ENCODE measurements around the gene CFL1. TPM values are rescaled to one million over a fixed set of nuclear protein-coding genes. Genes with fewer than 3 reads are reported as not detected.

Gene CFL1
- total RNA-seq, 2 donors from 2014 or later: 654 to 731 TPM

GRCh38 chr11:65806979-65807378, 51.0 kb downstream of the CFL1 start:
- intact Hi-C loops (cut with DNase I): no loop called here
- DNase-seq (ENCODE audit: low spot score): no peak
- H3K4me3 ChIP-seq: no peak overlapping the region
- H3K27me3 ChIP-seq (replicated peaks; ENCODE audit: insufficient read depth): peaks cover 2% of the 10 kb centered on the region
- no peaks in the 10 kb centered on the region for H3K4me1 ChIP-seq (replicated peaks)
- TF ChIP-seq POLR2A (IDR thresholded peaks at IDR 0.05) (no peak), POLR2AphosphoS5 (IDR thresholded peaks at IDR 0.05) (no peak), CTCF (IDR thresholded peaks at IDR 0.05) (no peak)
- no peaks in the 10 kb centered on the region for H3K9me3 ChIP-seq
- WGBS: 64% methylated on average over 6 of the region's 6 CpGs
- H3K27ac ChIP-seq: no peak overlapping the region
- H3K36me3 ChIP-seq: no peaks in the 10 kb centered on the region

Other genes with a start within 250 kb of the CFL1 start
- 10 to 100 TPM; 42.7 to 67.9 TPM for gene MAP3K11, start 244.0 kb downstream of the CFL1 start, total RNA-seq
- 10 to 100 TPM; 32.0 to 67.9 TPM for gene PCNX3, start 242.4 kb downstream of the CFL1 start, total RNA-seq
- 10 to 100 TPM; 38.2 to 45.2 TPM for gene SIPA1, start 220.1 kb downstream of the CFL1 start, total RNA-seq
- gene RELA, start 195.3 kb downstream of the CFL1 start, total RNA-seq: 10 to 100 TPM; 51.8 to 98.4 TPM
- gene KAT5, start 145.9 kb downstream of the CFL1 start, total RNA-seq: 100 to 1,000 TPM in 1 of 2 donors, 10 to 100 TPM in 1; 74.8 to 107 TPM
- 100 to 1,000 TPM in 1 of 2 donors, 10 to 100 TPM in 1; 78.0 to 166 TPM for gene RNASEH2C, start 137.4 kb downstream of the CFL1 start, total RNA-seq
- 10 to 100 TPM; 15.4 to 18.8 TPM for gene AP5B1, start 77.2 kb downstream of the CFL1 start, total RNA-seq
- gene OVOL1, start 71.1 kb downstream of the CFL1 start, total RNA-seq: 1 to 10 TPM; 2.7 to 8.5 TPM
- gene SNX32, start 24.2 kb downstream of the CFL1 start, total RNA-seq: under 1 TPM in 1 of 2 donors, not detected in 1; 0.91 TPM
- 10 to 100 TPM; 64.3 to 68.6 TPM for gene MUS81, start 2.3 kb upstream of the CFL1 start, total RNA-seq
- 10 to 100 TPM; 40.0 to 84.5 TPM for gene EFEMP2, start 14.6 kb upstream of the CFL1 start, total RNA-seq
- 1 to 10 TPM; 1.3 to 1.8 TPM for gene CTSW, start 21.7 kb upstream of the CFL1 start, total RNA-seq
- gene FIBP, start 30.3 kb upstream of the CFL1 start, total RNA-seq: 100 to 1,000 TPM in 1 of 2 donors, 10 to 100 TPM in 1; 87.7 to 151 TPM
- 10 to 100 TPM; 40.4 to 55.0 TPM for gene CCDC85B, start 32.5 kb upstream of the CFL1 start, total RNA-seq
- 1 to 10 TPM; 2.6 to 3.4 TPM for gene FOSL1, start 42.2 kb upstream of the CFL1 start, total RNA-seq
- gene C11orf68, start 60.9 kb upstream of the CFL1 start, total RNA-seq: 10 to 100 TPM; 30.1 to 54.6 TPM
- gene DRAP1, start 61.2 kb upstream of the CFL1 start, total RNA-seq: 100 to 1,000 TPM; 101 to 127 TPM
- under 1 TPM in 1 of 2 donors, not detected in 1; 0.68 TPM for gene TSGA10IP, start 87.3 kb upstream of the CFL1 start, total RNA-seq
- gene SART1, start 103.6 kb upstream of the CFL1 start, total RNA-seq: 10 to 100 TPM; 36.7 to 76.6 TPM
- 10 to 100 TPM; 33.6 to 37.3 TPM for gene EIF1AD, start 144.0 kb upstream of the CFL1 start, total RNA-seq
- 10 to 100 TPM; 59.4 to 78.8 TPM for gene BANF1, start 144.3 kb upstream of the CFL1 start, total RNA-seq
- gene CST6, start 153.8 kb upstream of the CFL1 start, total RNA-seq: 1 to 10 TPM in 1 of 2 donors, under 1 TPM in 1; 0.36 to 6.5 TPM
- gene CATSPER1, start 168.3 kb upstream of the CFL1 start, total RNA-seq: under 1 TPM in 1 of 2 donors, not detected in 1; 0.85 TPM
- 1 to 10 TPM; 2.3 to 4.3 TPM for gene GAL3ST3, start 191.0 kb upstream of the CFL1 start, total RNA-seq
- gene SF3B2, start 194.2 kb upstream of the CFL1 start, total RNA-seq: 100 to 1,000 TPM; 130 to 212 TPM
- gene PACS1, start 212.1 kb upstream of the CFL1 start, total RNA-seq: 100 to 1,000 TPM in 1 of 2 donors, 10 to 100 TPM in 1; 51.9 to 107 TPM